Suprapubic skin (tissue), 4 donors: Measurements from ENCODE around the gene PIP5K1B.

Experiments
- CTCF ChIP-seq, 2 donors: fragments of 200-600 bp in 1 of 2; fragments of 450-650 bp in 1 of 2; sonication (generic) in 1 of 2; IDR thresholded peaks; one replicate each; pipeline ENCODE4 v1.5.1; 2016 to 2019; ENCODE audit warnings: antibody characterized with exemption in 2 of 2, mild to moderate bottlenecking in 1 of 2, moderate library complexity in 1 of 2
- EP300 ChIP-seq: sonication (generic); formaldehyde crosslinking; IDR thresholded peaks from one replicate; pipeline ENCODE4 v1.6.1; 2017; ENCODE audit warnings: antibody characterized with exemption
- POLR2A ChIP-seq, 2 donors: fragments of 450-650 bp; IDR thresholded peaks; one replicate each; pipeline ENCODE4 v1.6.1; 2017; ENCODE audit warnings: antibody characterized with exemption in 2 of 2, mild to moderate bottlenecking in 2 of 2, moderate library complexity in 2 of 2
- POLR2AphosphoS5 ChIP-seq, 3 donors: sonication (generic); formaldehyde crosslinking; IDR thresholded peaks; one replicate each; pipeline ENCODE4 v1.6.1; 2017; ENCODE audit warnings: antibody characterized with exemption in 3 of 3

DNA sequence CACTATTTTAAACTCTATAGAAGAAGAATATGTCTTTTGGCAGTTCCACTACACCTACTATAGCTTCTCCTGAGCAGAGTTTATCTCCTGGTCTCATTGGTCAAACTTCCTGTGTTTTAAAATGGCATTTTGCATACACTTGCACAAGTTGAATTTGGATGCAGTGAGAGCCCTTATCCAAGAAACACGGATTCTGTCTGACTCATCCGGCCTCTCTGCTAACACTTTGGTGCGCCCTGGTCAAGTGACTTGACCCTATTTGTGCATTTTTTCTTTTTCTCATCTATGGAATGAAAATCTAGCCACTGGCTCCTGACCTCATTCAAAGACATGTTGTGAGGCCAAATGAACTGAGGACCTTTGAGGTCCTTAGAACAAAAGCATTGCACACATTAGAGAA lies 20.0 kb downstream of the PIP5K1B start:
- TF ChIP-seq CTCF (IDR thresholded peaks at IDR 0.05) (no peak), POLR2A (IDR thresholded peaks at IDR 0.05) (no peak), POLR2AphosphoS5 (IDR thresholded peaks at IDR 0.05) (no peak), EP300 (no peak)
